A673 (cell line): ENCODE results near the gene HEY2. TPM values are rescaled to one million over a fixed set of nuclear protein-coding genes. Genes with fewer than 3 reads are reported as not detected.

Experiments used
- BruUV-seq: library from RNA; stranded (reverse); fragments of 400-500 nt; replicated peaks from 2 replicates; lab custom pipeline; 2021; lab: Mats Ljungman, UMichigan
- CTCF ChIA-PET: fragments of 300-600 bp; sonication (Branson Sonifier 250); formaldehyde crosslinking; loops from one replicate; lab custom pipeline; 2022; ENCODE audit warnings: antibody characterized with exemption; lab: Charles Lee
- POLR2A ChIA-PET: fragments of 300-600 bp; sonication (Branson Sonifier 250); formaldehyde crosslinking; loops from one replicate; lab custom pipeline; 2022; ENCODE audit warnings: antibody characterized with exemption; ENCODE audit not compliant: low non-redundant PET; lab: Charles Lee
- DNase-seq: peaks from one replicate; pipeline ENCODE4 v3.0.0-alpha.2; 2015; ENCODE audit warnings: low spot score
- H3K27ac ChIP-seq: fragments of 200-600 bp; sonication (generic); 2 replicates; pipeline ENCODE4 v1.5.1; 2016; ENCODE audit warnings: mixed run types, low read depth, mild to moderate bottlenecking, mixed read lengths, antibody characterized with exemption, low read length; ENCODE audit not compliant: poor library complexity, severe bottlenecking
- H3K27me3 ChIP-seq: fragments of 200-600 bp; sonication (generic); replicated peaks from 2 replicates; pipeline ENCODE4 v1.6.1; 2017; ENCODE audit warnings: mixed run types, low read depth, mild to moderate bottlenecking, mixed read lengths, antibody characterized with exemption, low read length; ENCODE audit not compliant: insufficient read depth, poor library complexity
- H3K36me3 ChIP-seq: fragments of 200-600 bp; sonication (generic); 2 replicates; pipeline ENCODE4 v1.6.1; 2016; ENCODE audit warnings: mixed run types, mild to moderate bottlenecking, mixed read lengths, antibody characterized with exemption, low read length; ENCODE audit not compliant: insufficient read depth, poor library complexity, severe bottlenecking
- H3K4me1 ChIP-seq: fragments of 200-600 bp; sonication (generic); 2 replicates; pipeline ENCODE4 v1.6.1; 2017; ENCODE audit warnings: mixed run types, mild to moderate bottlenecking, mixed read lengths, antibody characterized with exemption, low read length; ENCODE audit not compliant: insufficient read depth, poor library complexity, severe bottlenecking
- H3K4me3 ChIP-seq: fragments of 200-600 bp; sonication (generic); 2 replicates; pipeline ENCODE4 v1.5.1; 2016; ENCODE audit warnings: low read depth, mixed run types, mild to moderate bottlenecking, mixed read lengths, low read length; ENCODE audit not compliant: poor library complexity, severe bottlenecking
- H3K9me3 ChIP-seq: fragments of 200-600 bp; sonication (generic); 2 replicates; pipeline ENCODE4 v1.6.1; 2016; ENCODE audit warnings: mixed run types, low read depth, mild to moderate bottlenecking, mixed read lengths, antibody characterized with exemption, low read length; ENCODE audit not compliant: poor library complexity, severe bottlenecking
- CTCF ChIP-seq: fragments of 300-800, 200-600 bp; sonication (generic); conservative IDR thresholded peaks from 2 replicates; pipeline ENCODE4 v1.5.1; 2017; ENCODE audit warnings: low read depth, mild to moderate bottlenecking, antibody characterized with exemption, low read length, moderate library complexity, mixed read lengths
- EZH2 ChIP-seq: fragments of 200-600 bp; sonication (generic); IDR thresholded peaks from 2 replicates; pipeline ENCODE4 v1.6.1; 2017; ENCODE audit warnings: borderline replicate concordance, low read depth, mild to moderate bottlenecking, mixed read lengths, antibody characterized with exemption, low read length; ENCODE audit not compliant: poor library complexity, severe bottlenecking
- intact Hi-C: fragments of 100-400 bp; cut with micrococcal nuclease; formaldehyde crosslinking; loops from one replicate; pipeline ENCODE4 v1.10.0; 2022; ENCODE audit not compliant: unreplicated experiment
- total RNA-seq: library from RNA; stranded (reverse); gene quantifications from 2 replicates; pipeline ENCODE4 v1.2.3, GENCODE V29; 2021

The HEY2 gene
- total RNA-seq, 1 experiment from 2014 or later = 0.32 TPM

- Histone ChIP-seq H3K9me3 (no peaks in the 10 kb centered on the region), H3K36me3 (no peaks in the 10 kb centered on the region), H3K27ac (no peak overlapping the region), H3K27me3 (no peaks in the 10 kb centered on the region), H3K4me1 (no peaks in the 10 kb centered on the region), H3K4me3 (no peak overlapping the region)
- ChIA-PET POLR2A (no interaction called here), CTCF (no interaction called here)
- BruUV-seq = no TSS peak
- intact Hi-C loops = no loop called here
- no peak for DNase-seq
- no peak for TF ChIP-seq EZH2
- TF ChIP-seq CTCF = no peak
These were observed 22.2 kb upstream of the HEY2 start for GRCh38 chr6:125727216-125727615.

- Histone ChIP-seq H3K9me3 (no peaks in the 10 kb centered on the region), H3K27ac (no peak overlapping the region), H3K36me3 (no peaks in the 10 kb centered on the region), H3K4me3 (no peak overlapping the region), H3K27me3 (no peaks in the 10 kb centered on the region), H3K4me1 (no peaks in the 10 kb centered on the region)
- DNase-seq = no peak
- intact Hi-C loops = no loop called here
- BruUV-seq = no TSS peak
- TF ChIP-seq EZH2 = no peak
- no peak for TF ChIP-seq CTCF
- ChIA-PET POLR2A (no interaction called here), CTCF (no interaction called here)
These were observed 20.7 kb upstream of the HEY2 start for GRCh38 chr6:125728739-125729138.

- ChIA-PET POLR2A (no interaction called here), CTCF (no interaction called here)
- Histone ChIP-seq H3K27ac (no peak overlapping the region), H3K27me3 (no peaks in the 10 kb centered on the region), H3K9me3 (no peaks in the 10 kb centered on the region), H3K4me3 (no peak overlapping the region), H3K36me3 (no peaks in the 10 kb centered on the region), H3K4me1 (no peaks in the 10 kb centered on the region)
- intact Hi-C loops = no loop called here
- no peak for DNase-seq
- TF ChIP-seq EZH2 (no peak), CTCF (no peak)
- no TSS peak for BruUV-seq
These were observed 19.4 kb upstream of the HEY2 start for GRCh38 chr6:125729983-125730382.
